Natural killer cell (primary cell): ENCODE data around the gene SMURF2. TPM values are rescaled to one million over a fixed set of nuclear protein-coding genes. Genes with fewer than 3 reads are reported as not detected.
A peak's percentile ranks its signal among the peaks of the same experiment; 100 is the strongest.

ENCODE experiments used
- ATAC-seq, 3 donors: fragments of 150-1000 bp in 2 of 3; fragments of 200-7000 bp in 1 of 3; cut with Tn5 transposase; 1 replicate in 1 of 3; 2 replicates in 2 of 3; pipeline ENCODE4 v1.10.0; 2021; ENCODE audit warnings: mild to moderate bottlenecking in 2 of 3, moderate library complexity in 2 of 3
- DNase-seq, 2 donors: peaks; one replicate each; pipeline versions ENCODE4 v3.0.0 to v3.0.0-alpha.2; 2013 to 2021; ENCODE audit warnings: mixed read lengths in 1 of 2
- H3K27ac ChIP-seq: one replicate; pipeline ENCODE4 v1.5.1; 2013; ENCODE audit warnings: mild to moderate bottlenecking, low read length
- H3K27me3 ChIP-seq: one replicate; pipeline ENCODE4 v1.6.1; 2013; ENCODE audit warnings: low read length; ENCODE audit not compliant: control insufficient read depth, insufficient read depth
- H3K36me3 ChIP-seq: one replicate; pipeline ENCODE4 v1.6.1; 2013; ENCODE audit warnings: low read length; ENCODE audit not compliant: control insufficient read depth, insufficient read depth
- H3K4me1 ChIP-seq: one replicate; pipeline ENCODE4 v1.6.1; 2013; ENCODE audit warnings: low read length; ENCODE audit not compliant: control insufficient read depth, insufficient read depth
- H3K4me3 ChIP-seq: one replicate; pipeline ENCODE4 v1.5.1; 2013; ENCODE audit warnings: low read length
- H3K9me3 ChIP-seq: one replicate; pipeline ENCODE4 v1.6.1; 2013; ENCODE audit warnings: low read length; ENCODE audit not compliant: control insufficient read depth, insufficient read depth
- H3K27ac Mint-ChIP-seq, 2 donors: one replicate each; pipeline ENCODE4 v1.8.0; 2022; ENCODE audit warnings: mild to moderate bottlenecking in 2 of 2, mixed read lengths in 2 of 2, moderate library complexity in 1 of 2
- H3K27me3 Mint-ChIP-seq, 2 donors: one replicate each; pipeline ENCODE4 v1.8.0; 2022; ENCODE audit warnings: low read depth in 2 of 2, mixed read lengths in 2 of 2
- H3K36me3 Mint-ChIP-seq: one replicate; pipeline ENCODE4 v1.8.0; 2022; ENCODE audit warnings: mixed read lengths
- H3K4me1 Mint-ChIP-seq, 2 donors: one replicate each; pipeline ENCODE4 v1.8.0; 2022; ENCODE audit warnings: mixed read lengths in 2 of 2
- H3K4me3 Mint-ChIP-seq: one replicate; pipeline ENCODE4 v1.8.0; 2022; ENCODE audit warnings: mild to moderate bottlenecking, moderate library complexity, mixed read lengths
- H3K9me3 Mint-ChIP-seq, 2 donors: one replicate each; pipeline ENCODE4 v1.8.0; 2022; ENCODE audit warnings: mixed read lengths in 2 of 2
- WGBS: methylation state at CpG from one replicate; pipeline ENCODE4 v1.1.7; 2013; ENCODE audit warnings: missing lambda C conversion rate; ENCODE audit not compliant: insufficient coverage; 5-methylcytosine and 5-hydroxymethylcytosine counted together
- intact Hi-C: fragments of 100-400 bp; cut with micrococcal nuclease; formaldehyde crosslinking; loops from one replicate; pipeline ENCODE4 v1.14.2; 2022
- total RNA-seq, 4 donors: library from RNA; stranded (reverse); fragments of 120-200 nt in 1 of 4; gene quantifications; one replicate each; pipeline versions ENCODE4 v1.2.3 to v1.2.4, GENCODE V29; 2013 to 2022
- TF ChIP-seq, protein P1 (sequence below): fragments of 200-600 bp; IDR thresholded peaks from one replicate; pipeline ENCODE4 v1.8.0; 2022; ENCODE audit warnings: antibody characterized with exemption

The SMURF2 gene
- total RNA-seq, 3 donors from 2014 or later (not counting 1 experiment from before 2014, with no cell fraction given) = 43.8 to 54.5 (median 46.5) TPM

DNA sequence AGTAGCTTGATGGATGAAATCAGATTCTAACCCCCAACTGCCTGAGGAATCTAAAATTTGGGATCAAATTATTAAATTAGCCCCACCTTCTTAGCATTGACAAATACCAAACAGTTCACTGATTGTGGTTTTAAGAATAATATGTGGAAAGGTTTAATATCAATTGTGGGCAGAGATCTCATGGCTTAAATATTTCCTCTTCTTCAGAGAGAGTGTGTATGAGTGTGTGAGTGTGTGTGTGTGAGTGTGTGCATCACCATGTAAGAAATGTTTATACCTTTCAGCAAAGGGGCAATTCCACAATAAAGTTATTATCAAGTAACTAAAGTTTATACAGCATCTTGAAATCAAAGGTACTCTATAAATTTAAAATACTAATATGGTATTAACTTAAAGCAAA, 3.2 kb downstream of the SMURF2 start:
- DNase-seq (peak in 1 of 2 donors; percentile 41), ATAC-seq (no peak)
- Mint-ChIP-seq H3K9me3 (no peaks in the 10 kb centered on the region), H3K36me3 (no peaks in the 10 kb centered on the region), H3K27ac (peak overlapping the region; percentile 86 to 93), H3K27me3 (no peaks in the 10 kb centered on the region), H3K4me1 (peaks cover 56 to 57% of the 10 kb centered on the region in 2 donors), H3K4me3 (peak overlapping the region; percentile 59)
- no peaks in the 10 kb centered on the region for H3K36me3 ChIP-seq
- TF ChIP-seq, protein P1, sequence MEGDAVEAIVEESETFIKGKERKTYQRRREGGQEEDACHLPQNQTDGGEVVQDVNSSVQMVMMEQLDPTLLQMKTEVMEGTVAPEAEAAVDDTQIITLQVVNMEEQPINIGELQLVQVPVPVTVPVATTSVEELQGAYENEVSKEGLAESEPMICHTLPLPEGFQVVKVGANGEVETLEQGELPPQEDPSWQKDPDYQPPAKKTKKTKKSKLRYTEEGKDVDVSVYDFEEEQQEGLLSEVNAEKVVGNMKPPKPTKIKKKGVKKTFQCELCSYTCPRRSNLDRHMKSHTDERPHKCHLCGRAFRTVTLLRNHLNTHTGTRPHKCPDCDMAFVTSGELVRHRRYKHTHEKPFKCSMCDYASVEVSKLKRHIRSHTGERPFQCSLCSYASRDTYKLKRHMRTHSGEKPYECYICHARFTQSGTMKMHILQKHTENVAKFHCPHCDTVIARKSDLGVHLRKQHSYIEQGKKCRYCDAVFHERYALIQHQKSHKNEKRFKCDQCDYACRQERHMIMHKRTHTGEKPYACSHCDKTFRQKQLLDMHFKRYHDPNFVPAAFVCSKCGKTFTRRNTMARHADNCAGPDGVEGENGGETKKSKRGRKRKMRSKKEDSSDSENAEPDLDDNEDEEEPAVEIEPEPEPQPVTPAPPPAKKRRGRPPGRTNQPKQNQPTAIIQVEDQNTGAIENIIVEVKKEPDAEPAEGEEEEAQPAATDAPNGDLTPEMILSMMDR = no peak
- no peak overlapping the region for H3K4me3 ChIP-seq
- H3K27me3 ChIP-seq = no peaks in the 10 kb centered on the region
- peaks cover 20% of the 10 kb centered on the region for H3K4me1 ChIP-seq
- no peaks in the 10 kb centered on the region for H3K9me3 ChIP-seq
- no peak overlapping the region for H3K27ac ChIP-seq
- intact Hi-C loops = no loop called here

DNA sequence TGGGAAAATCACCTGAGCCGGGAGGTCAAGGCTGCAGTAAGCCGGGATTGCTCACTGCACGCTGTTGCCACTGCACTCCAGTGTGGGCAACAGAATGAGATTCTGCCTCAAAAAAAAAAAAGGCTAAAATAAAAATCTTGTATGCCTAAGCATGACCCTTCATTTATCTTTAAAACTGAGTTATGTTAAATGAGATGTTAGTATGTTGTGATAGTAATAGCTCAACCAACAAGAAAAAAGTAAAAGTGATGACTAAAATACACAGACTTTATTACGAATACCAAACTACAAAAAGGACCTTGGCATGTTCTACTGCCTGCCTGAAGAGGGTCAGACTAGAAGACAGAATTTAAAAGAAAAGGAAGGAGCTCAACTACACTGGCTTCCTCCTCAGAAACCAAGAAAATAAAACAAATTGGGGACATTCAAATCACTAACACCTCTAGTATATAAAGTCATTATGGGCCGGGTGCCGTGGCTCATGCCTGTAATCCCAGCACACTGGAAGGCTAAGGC, 4.4 kb downstream of the SMURF2 start:
- Histone ChIP-seq H3K4me3 (no peak overlapping the region), H3K27ac (no peak overlapping the region), H3K9me3 (no peaks in the 10 kb centered on the region), H3K4me1 (peaks cover 16% of the 10 kb centered on the region), H3K36me3 (no peaks in the 10 kb centered on the region), H3K27me3 (no peaks in the 10 kb centered on the region)
- H3K4me3 Mint-ChIP-seq = peak overlapping the region; percentile 49
- H3K36me3 Mint-ChIP-seq = no peaks in the 10 kb centered on the region
- no peak for DNase-seq
- TF ChIP-seq, protein P1 = no peak
- no peaks in the 10 kb centered on the region for H3K27me3 Mint-ChIP-seq
- intact Hi-C loops = no loop called here
- no peaks in the 10 kb centered on the region for H3K9me3 Mint-ChIP-seq
- peak overlapping the region; percentile 43 to 86 for H3K27ac Mint-ChIP-seq
- ATAC-seq = no peak
- WGBS = 79% methylated on average over 5 of the region's 6 CpGs
- peaks cover 61 to 66% of the 10 kb centered on the region in 2 donors for H3K4me1 Mint-ChIP-seq

DNA sequence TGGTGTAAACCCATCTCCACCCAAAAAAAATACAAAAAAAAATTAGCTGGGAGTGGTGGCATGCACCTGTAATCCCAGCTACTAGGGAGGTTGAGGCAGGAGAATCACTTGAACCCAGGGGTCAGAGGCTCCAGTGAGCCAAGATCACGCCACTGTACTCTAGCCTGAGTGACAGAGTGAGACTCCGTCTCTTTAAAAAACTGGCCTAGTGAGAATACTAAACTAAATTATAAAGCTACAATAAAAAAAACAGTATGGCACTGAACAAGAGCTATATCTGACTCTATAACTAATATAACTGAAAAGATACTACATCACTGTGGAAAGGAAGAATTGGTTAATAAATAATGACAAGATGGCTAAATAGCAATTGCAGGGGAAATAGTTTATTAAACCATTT, 6.4 kb downstream of the SMURF2 start:
- WGBS = 100% methylated on average over 2 of the region's 2 CpGs
- H3K4me3 Mint-ChIP-seq = no peak overlapping the region
- Histone ChIP-seq H3K9me3 (no peaks in the 10 kb centered on the region), H3K4me1 (peaks cover 12% of the 10 kb centered on the region), H3K4me3 (no peak overlapping the region), H3K27ac (no peak overlapping the region), H3K36me3 (no peaks in the 10 kb centered on the region), H3K27me3 (no peaks in the 10 kb centered on the region)
- no peak for DNase-seq
- ATAC-seq = no peak
- no peaks in the 10 kb centered on the region for H3K27me3 Mint-ChIP-seq
- no peaks in the 10 kb centered on the region for H3K9me3 Mint-ChIP-seq
- peaks cover 58 to 66% of the 10 kb centered on the region in 2 donors for H3K4me1 Mint-ChIP-seq
- TF ChIP-seq, protein P1 = no peak
- peak overlapping the region in 1 of 2 donors; percentile 14 for H3K27ac Mint-ChIP-seq
- intact Hi-C loops = no loop called here
- no peaks in the 10 kb centered on the region for H3K36me3 Mint-ChIP-seq

DNA sequence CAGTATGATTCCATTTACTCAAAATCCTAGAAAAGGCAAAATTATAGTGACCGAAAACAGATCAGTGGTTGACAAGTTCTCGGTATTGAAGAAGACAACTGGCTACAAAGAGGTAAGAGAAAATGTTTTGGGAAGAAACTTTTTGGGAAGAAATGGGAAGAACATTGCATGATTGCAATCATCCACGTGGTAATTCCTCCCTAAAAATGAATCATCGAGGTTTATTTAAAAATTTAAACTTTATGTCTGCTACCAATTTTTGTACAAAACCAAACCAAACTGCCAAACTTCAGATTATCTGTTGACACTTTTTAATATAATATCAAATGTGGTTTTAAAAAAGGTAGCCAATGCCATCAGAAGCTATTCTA, 8.1 kb downstream of the SMURF2 start:
- WGBS = 93% methylated on average over 4 of the region's 4 CpGs
- intact Hi-C loops = no loop called here

More for the DNA sequence above, 8.1 kb downstream of the SMURF2 start:
- Histone ChIP-seq H3K4me3 (no peak overlapping the region), H3K36me3 (no peaks in the 10 kb centered on the region), H3K27ac (no peak overlapping the region), H3K9me3 (no peaks in the 10 kb centered on the region), H3K27me3 (no peaks in the 10 kb centered on the region), H3K4me1 (peaks cover 24% of the 10 kb centered on the region)
- H3K4me3 Mint-ChIP-seq = no peak overlapping the region
- no peaks in the 10 kb centered on the region for H3K27me3 Mint-ChIP-seq
- DNase-seq (no peak), ATAC-seq (no peak)
- TF ChIP-seq, protein P1 = no peak
- H3K9me3 Mint-ChIP-seq = no peaks in the 10 kb centered on the region
- H3K36me3 Mint-ChIP-seq = no peaks in the 10 kb centered on the region
- H3K27ac Mint-ChIP-seq = no peak overlapping the region
- peaks cover 54 to 60% of the 10 kb centered on the region in 2 donors for H3K4me1 Mint-ChIP-seq
